Epithelial cell of prostate (primary cell): ENCODE results near the gene RIMS3.
"Not testable (repeated sequence)": the region's sequence is repeated elsewhere in the genome, so short reads cannot be mapped to it uniquely, and the experiment has no call there.

Experiments used
- DNase-seq: peaks from one replicate; pipeline ENCODE4 v3.0.0-alpha.2; 2011; ENCODE audit warnings: low read depth, low spot score
- H3K27ac ChIP-seq: fragments of 450-650 bp; 2 replicates; pipeline ENCODE4 v1.5.1; 2017; ENCODE audit warnings: mild to moderate bottlenecking

RIMS3 gene

DNA sequence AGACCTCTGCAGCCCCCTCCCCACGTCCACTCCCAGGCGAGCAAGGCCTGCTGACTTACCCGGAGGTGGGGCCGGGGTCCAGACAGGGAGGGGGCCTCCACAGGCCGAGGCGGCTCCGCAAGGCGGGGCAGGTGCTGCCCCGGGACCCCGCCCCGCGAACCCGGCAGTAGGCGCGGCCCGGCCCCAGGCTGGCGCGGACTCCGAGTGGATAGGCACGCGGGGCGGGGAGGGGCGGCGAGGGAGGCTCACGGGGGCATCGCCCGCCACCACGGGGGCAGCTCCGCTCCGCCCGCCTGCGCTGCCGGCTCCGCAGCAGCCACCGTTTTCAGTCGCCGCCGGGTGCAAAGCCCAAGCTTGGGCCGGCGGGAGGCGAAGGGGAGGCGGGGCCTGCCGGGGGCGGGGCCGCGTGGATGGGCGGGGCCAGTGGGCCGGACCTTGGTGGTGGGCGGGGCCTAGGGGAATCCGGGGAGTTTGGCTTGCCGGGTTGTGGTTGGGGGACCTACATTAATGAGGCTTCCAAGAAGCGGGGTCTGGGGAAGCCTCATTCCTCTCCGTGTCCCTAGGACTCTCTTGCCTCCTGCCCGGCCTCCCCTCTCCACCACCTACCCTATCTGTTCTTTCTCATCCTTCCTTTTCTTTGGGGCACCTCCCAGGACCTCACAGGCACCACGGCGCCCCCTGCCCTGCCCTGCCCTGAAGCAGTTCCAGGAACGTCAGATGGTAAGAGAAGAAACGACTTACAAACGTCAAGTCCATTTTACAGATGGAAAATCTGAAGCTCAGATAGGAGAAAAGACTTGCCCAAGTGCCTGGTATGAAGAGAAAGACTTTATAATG is at the start of gene RIMS3:
Gene RIMS3, minus strand, starts transcription at position 348 of the 837 bp plus-strand sequence. CDS start 23,757 bp downstream, outside the sequence.
- H3K27ac ChIP-seq = no peak within 1 kb of the TSS
- DNase-seq = no peak

DNA sequence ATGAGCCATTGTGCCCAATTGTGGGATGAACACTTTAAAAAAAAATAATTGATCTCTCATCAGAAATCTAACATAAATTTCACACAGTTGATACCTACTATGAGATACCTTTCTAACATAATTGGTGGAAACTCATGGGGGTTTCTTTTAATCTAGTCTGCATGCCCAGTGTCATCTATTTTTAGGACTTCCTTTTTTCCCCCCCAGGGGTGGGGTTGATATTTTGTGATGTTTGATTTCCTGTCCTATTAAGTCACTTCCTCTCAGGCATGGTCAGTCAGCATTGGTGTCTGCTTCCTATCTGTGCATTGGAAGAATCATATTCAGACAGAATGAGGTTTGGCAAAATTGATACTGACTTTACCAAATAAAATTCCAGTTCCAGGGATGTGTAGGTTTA is 47.5 kb upstream of the RIMS3 start:
- DNase-seq = no peak
- peak overlapping the region; percentile 91 for H3K27ac ChIP-seq

DNA sequence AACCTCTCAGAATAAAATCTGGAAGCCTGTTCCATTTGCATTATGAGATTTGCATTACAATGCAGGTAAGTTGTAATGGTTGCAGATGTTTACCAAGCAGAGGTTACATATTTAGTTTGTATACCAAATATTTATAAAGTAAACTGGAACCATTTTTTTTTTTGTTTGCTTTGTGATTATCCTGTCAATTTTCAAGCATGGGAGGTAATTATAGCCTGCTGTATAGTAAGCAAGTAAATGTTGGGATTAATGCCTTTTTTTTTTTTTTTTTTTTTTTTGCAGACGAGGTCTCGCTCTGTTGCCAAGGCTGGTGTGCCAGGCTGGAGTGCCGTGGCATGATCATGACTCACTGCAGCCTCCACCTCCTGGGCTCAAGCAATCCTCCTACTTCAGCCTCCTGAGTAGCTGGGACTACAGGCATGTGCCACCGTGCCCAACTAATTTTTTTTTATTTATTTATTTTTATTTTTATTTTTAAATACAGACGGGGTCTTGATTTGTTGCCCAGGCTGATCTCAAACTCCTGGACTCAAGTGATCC is 47.0 kb upstream of the RIMS3 start:
- no peak for DNase-seq
- peak overlapping the region; percentile 91 for H3K27ac ChIP-seq

DNA sequence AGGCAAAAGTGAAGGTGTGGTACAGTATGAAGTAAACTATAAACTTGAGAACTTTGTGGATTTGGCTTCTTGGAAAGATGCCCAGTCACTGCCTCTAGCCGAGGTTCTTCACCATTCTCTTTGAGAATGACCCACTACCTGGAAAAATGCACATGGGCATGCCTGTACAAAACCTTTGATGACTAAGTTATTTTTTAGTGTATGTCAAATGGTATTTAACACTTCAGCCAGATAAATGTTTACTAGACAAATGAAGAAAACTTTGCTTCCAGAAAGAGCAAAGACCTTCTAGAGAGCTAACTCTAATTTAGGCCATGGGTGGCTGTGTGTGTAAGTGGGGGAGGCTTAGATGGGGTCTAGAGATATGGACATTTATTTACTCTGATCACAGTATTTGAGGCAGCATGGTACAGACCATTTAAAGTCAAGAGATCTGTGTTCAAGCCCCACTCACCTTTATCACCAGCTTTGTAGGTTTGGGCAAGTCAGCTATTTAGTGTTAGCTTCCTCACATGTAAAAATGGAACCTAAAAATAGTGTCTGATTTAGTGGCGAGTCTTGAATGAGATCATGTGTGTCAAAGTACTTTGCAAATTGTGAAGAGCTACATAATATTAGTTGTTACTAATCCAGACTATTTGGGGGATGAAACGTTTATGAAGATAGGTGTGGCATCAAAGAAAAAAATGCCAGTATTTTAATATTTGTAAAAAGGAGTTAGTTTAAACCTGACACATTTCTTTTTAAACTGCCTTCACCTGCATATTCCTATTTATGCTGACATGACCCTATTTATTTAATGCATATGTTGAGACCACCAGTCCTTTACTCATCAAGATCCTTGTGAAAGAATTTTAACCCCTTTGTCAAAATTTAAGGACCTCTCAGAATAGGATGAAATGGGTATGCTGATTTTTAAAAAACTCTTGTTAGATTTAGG is 46.3 kb upstream of the RIMS3 start:
- DNase-seq = peak; percentile 76

DNA sequence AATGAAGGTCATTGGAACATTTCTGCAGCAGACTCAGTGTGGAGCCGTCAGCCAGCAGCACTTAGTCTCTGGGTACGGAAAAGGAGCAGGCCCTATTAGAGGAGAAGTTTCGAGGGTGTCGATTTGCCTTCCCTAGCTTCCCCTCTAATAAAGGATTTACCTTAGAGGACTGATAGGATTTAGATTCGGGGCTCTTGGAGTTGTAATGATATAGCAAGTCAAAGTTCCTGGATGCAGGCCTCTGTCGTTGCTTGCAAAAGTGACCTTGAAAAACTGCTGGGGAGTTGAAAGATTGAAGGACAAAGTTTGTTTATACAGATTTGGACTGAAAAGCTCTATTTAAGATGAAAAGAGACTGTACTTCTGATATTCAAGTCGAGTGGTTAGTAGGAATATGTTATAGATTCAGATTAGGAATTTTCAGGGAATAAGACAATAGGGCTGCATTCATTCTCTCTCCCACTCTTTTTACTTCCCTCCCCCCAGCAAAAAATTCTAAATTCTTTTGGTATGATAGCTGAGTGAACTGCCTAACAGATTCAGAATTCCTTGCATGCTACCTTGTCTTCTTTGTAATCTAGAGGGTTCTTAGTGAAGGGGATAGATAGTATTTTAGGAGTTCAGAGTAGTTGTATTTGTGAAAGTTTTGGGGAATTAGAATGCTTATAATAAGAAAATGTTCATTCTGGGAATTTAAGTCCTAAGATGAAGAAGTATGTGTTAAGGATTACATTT is 45.3 kb upstream of the RIMS3 start:
- peak overlapping the region; percentile 91 for H3K27ac ChIP-seq
- no peak for DNase-seq

More for the DNA sequence above, 46.3 kb upstream of the RIMS3 start:
- H3K27ac ChIP-seq = peak overlapping the region; percentile 91

DNA sequence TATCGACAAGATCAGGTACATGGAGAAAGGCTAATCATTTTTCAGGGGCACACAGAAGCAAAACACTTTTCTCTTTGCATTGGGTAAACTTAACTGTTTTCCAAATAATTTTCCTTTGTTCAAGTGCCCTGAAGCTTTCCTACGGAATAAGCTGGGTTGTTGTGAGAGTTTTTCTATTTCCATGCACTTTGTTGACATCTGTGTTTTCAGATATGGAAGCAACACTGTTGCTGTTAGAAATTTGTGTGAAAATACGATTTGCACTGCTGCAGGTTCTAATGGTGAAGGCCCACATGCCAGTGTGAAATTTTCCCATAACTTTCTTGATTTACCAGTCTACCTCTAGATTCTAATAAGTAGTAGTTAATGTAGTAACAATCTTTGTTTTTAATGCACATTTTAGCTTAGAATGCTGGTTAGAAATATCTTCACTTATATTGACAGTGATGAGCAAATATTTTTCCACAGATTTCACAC is 44.4 kb upstream of the RIMS3 start:
- peak overlapping the region; percentile 91 for H3K27ac ChIP-seq
- DNase-seq = no peak

DNA sequence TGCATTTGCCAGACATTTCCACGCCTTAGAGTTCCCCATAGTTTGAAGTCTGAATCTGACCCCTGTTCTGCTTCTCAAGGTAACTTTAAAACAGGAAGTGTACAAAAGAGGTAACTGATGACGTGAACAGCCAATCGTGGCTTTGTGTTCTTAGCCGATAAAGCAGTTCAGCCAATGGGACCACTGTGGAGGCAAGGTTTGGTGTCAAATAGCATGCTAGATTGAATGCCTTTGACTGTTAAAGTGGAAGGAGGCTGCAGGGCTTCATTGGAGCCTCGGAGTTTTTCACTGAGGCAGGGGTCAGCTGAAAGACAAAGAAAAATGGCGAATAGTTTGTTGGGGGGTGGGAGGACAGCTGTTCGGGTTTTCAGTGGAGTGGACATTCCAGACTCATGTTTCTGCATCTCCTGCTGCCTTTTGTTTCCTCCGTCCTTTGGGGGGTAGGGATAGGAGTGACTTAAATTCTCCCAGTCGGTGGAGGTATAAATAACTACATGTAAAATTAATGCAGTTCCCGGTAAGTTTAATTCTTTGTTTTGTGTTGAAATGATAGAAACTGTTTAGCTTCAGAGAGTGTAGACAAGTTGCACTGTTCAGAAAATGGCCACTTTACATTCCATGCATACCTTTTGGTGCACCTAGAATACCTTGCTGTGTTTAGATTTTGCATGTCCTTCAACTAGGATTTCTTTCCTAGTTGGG is 43.8 kb upstream of the RIMS3 start:
- peak; percentile 82 for DNase-seq
- peak overlapping the region; percentile 91 for H3K27ac ChIP-seq

DNA sequence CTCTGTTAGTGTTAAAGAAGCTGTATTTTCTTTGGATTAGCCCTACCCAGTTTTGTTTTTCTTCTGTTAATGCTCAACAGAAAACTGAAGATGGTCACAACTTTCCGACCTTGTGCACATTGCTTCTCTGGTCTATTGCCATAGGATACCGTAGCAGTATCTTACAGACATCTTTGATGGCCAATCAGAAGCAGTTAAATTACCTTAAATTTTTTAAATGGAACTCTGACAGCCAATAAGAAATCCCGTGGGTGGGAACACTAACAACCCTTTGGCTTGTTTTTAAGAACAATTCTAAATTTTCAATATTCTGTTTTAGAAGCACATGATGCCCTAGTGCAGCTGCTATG is 43.2 kb upstream of the RIMS3 start:
- peak; percentile 53 for DNase-seq
- peak overlapping the region; percentile 91 for H3K27ac ChIP-seq

DNA sequence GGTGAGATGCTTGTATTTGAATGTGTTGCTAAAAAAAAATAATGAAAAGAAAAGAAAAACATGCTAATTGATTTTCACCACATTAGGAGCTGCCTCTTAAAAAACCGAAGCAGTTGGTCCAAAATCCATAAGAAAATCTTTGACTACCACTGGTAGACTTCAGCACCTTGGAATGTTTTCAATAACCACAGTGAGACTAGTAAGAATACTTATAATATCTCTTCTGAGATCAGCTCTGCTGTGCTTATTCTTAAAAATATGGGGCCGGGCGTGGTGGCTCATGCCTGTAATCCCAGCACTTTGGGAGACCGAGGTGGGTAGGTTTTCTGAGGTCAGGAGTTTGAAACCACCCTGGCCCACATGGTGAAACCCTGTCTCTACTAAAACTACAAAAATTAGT is 41.1 kb upstream of the RIMS3 start:
- no peak overlapping the region for H3K27ac ChIP-seq
- DNase-seq = no peak

DNA sequence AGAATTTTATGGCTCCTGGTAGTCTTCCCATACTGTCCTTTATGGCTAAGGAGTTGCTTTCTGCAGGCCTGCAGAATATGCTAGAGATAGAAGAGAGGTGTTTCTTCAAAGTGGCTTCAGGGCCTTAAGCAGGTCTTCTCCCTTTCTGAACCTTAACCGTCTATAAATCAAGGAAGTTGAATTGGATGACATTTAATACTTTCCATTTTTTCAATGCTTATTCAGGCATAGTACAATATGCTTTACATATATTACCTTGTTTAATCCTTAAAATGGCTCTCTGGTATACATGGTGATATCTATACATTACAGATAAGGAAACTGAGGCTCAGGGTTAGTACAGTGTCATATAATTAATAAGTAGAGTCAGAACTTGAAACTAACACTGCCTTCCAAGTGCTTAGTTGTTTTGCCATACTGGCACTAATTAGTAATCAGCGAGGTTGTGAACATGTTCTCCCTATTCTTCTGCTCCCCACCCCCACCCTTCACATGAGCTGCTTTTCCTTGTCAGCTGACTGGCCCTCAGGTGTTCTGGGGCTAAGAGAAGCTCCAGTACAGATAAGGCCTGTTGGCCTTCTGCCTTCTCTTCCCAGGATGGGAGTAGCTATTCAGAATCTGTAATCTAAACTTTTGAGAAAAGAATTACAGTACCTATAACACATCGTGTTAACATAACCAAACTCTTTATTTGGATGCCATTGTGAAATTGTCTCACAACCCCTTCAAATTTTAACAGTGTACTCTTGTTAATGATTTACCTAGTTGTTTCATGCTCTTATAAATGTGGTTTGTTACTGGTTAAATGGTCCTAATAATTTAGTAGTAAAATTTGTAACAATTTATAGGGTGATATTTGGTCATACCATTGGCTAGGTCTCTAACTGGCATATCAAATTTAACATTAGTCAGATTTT is 39.6 kb upstream of the RIMS3 start:
- H3K27ac ChIP-seq = no peak overlapping the region
- no peak for DNase-seq

DNA sequence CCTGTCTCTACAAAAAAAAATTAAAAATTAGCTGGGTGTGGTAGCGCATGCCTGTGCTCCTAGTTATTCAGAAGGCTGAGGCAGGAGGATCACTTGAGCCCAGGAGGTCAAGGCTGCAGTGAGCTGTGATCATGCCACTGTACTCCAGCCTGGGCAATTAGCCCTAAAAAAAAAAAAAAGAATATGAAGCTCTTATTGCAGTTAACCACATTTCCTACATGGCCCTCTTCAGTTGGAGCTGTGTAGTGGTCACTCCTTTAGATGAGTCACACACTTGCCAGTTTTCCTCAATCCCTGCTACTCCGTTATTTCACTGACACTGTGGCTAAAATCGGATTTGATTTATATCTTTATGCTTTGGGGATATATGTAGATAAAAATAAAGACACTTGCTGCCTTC is 37.8 kb upstream of the RIMS3 start:
- no peak for DNase-seq
- no peak overlapping the region for H3K27ac ChIP-seq

DNA sequence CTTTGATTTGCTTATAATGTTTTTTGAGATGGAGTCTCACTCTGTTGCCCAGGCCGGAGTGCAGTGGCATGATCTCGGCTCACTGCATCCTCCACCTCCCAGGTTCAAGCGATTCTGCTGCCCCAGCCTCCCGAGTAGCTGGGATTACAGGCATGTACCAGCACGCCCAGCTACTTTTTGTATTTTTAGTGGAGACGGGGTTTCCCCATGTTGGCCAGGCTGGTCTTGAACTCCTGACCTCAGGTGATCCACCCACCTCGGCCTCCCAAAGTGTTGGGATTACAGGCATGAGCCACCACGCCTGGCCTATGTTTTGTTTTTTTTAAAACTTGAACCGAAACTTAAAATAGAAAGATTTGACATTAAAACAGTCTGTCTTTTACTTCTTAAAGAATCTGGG is 37.3 kb upstream of the RIMS3 start:
- DNase-seq, H3K27ac ChIP-seq: not testable (repeated sequence)

DNA sequence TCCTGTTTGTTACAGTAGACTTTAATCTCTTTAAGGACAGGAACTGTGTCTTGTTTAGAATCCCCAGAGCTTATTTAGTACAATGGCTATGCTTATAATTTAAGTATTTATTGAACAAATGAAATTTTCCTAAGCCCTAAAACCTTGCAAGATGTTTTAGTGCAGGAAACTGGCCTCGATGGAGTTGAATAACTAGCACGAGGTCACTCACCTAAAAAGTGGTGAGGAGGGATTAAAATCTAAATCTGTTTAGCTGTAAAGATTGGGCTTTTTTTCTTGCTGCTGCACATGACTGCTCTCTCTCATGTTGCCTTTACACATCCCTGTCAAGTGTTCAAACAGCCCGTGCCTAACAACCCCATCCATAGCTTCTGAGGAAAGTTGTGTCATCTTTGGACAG is 36.2 kb upstream of the RIMS3 start:
- DNase-seq = no peak
- H3K27ac ChIP-seq = no peak overlapping the region

DNA sequence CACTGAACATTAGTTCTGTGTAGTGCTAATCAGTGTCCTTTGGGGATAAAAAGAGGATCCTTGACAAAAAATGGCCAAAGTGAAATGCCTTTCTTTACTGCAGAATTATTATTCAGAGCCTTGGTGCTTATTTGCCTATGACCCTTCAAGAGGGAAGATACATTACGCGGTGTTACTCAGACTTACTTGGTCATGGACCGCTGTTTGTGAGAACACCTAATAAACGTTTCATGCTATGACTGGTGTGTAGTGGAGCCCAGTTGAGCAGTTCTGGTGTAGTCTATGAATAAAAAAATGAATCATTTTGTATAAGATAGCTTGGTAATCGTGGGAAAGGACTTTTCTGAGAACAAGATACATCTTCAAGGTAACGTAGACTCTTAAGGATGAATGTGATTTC is 34.3 kb upstream of the RIMS3 start:
- no peak for DNase-seq
- no peak overlapping the region for H3K27ac ChIP-seq

DNA sequence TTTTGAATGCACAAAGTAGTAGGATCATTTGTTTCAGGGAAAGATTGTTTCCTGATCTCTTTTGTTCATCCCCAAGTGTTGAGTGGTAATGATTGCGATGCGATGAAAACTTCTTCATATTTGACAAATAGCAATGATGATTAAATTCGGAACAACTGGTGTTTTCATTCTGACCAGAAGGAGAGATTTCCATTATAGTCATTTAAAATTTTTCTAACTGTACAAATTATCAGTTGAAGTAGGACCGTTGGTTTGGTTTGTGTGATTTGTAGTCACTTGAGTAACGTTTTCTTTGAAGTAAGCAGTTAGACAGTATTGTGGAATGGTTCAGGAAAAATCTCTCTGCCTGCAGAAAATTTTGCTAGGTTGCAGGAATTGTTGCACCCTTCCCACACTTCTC is 32.0 kb upstream of the RIMS3 start:
- no peak overlapping the region for H3K27ac ChIP-seq
- no peak for DNase-seq

DNA sequence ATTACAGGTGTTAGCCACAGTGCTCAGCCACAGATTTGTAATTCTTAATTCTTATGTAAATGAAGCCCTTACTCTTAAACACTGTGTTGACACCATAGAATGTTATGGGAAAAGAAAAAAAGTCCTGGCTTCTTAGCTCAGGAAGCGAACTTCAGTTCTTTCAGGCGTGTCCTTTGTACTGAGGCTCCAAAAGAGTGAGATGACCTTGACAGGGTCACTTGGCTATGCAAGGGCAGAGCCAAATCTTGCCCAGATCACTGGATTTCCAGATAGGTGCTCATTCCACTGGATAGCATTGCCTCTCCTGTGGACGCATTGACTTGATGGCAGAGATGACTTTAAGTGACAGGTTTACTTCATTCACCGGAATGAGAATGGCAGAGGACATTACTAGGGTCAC is 30.8 kb upstream of the RIMS3 start:
- H3K27ac ChIP-seq = no peak overlapping the region
- no peak for DNase-seq

DNA sequence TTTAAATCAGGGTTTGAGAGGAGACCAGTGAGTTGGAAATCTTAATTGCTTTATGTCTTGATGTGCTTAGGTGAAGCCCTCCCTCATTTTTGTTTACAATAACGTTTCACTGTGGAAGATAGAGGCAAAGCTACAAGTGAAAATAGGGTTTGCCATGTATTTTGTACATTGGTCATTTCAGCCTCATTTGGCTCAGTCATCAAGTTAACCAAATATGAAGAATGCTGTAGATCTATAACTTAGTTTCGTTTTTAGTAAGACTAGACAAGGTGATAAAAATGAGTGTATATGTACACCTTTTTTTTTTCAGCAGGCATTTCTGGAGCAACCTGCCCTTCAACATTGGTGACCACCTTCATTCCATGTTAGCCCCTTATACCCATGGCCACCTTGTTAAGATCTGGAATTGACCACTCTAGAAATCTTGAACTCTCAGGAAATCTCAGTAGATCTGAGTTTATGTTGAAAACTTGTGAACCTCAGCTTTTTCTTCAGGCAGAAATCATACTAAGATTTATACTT is 28.9 kb upstream of the RIMS3 start:
- H3K27ac ChIP-seq = no peak overlapping the region

DNA sequence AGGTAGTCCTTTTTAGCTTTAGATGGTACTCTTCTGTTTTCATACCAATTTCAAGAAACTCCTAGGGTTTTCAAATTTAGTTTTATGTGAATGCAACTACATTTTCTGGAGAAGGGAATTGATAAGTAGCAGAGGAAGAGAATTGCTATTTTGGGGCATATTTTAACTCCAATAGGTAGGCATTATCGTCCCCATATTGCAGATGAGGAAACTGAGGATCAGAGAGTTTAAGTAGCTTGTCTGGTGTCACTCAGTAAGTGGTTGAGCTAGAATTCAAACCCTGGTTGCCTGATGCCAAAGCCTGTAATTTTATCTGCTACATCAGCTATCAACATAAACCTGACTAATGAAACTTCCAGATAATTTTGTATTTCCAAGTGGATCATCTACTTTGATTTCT is 27.9 kb upstream of the RIMS3 start:
- no peak for DNase-seq
- H3K27ac ChIP-seq = no peak overlapping the region

More for the DNA sequence above, 28.9 kb upstream of the RIMS3 start:
- no peak for DNase-seq
